CD4-positive, alpha-beta T cell (primary cell): ENCODE measurements around the gene SCUBE2. TPM values are rescaled to one million over a fixed set of nuclear protein-coding genes. Genes with fewer than 3 reads are reported as not detected.

Experiments
- ATAC-seq: fragments of 200-7000 bp; cut with Tn5 transposase; one replicate; pipeline ENCODE4 v1.10.0; 2022; ENCODE audit warnings: mild to moderate bottlenecking; ENCODE audit not compliant: poor library complexity
- CTCF ChIA-PET: fragments of 350-600 bp; sonication (Branson Sonifier 250); formaldehyde crosslinking; loops from one replicate; lab custom pipeline; 2021; ENCODE audit warnings: antibody characterized with exemption, inconsistent platforms; lab: Charles Lee
- POLR2A ChIA-PET: fragments of 350-600 bp; sonication (Branson Sonifier 250); formaldehyde crosslinking; loops from one replicate; lab custom pipeline; 2021; ENCODE audit warnings: antibody characterized with exemption, inconsistent platforms; lab: Charles Lee
- DNase-seq, 14 experiments: peaks; one replicate each; pipeline ENCODE4 v3.0.0-alpha.2; 2013 to 2020; ENCODE audit warnings: mixed read lengths in 2 of 14
- H3K27ac ChIP-seq, 2 donors: one replicate each; pipeline versions ENCODE4 v1.5.1 to v1.7.0; 2013; ENCODE audit warnings: low read length in 2 of 2, low read depth in 1 of 2, mild to moderate bottlenecking in 1 of 2
- H3K27me3 ChIP-seq, 2 experiments: 1 replicate in 1 of 2; 2 replicates in 1 of 2; pipeline versions ENCODE4 v1.6.1 to v1.7.0; 2013; ENCODE audit warnings: low read length in 2 of 2, control low read depth in 1 of 2, mild to moderate bottlenecking in 1 of 2, moderate library complexity in 1 of 2; ENCODE audit not compliant: insufficient read depth in 2 of 2, control insufficient read depth in 1 of 2
- H3K36me3 ChIP-seq: one replicate; pipeline ENCODE4 v1.6.1; 2013; ENCODE audit warnings: low read length, control low read depth; ENCODE audit not compliant: insufficient read depth
- H3K4me1 ChIP-seq: one replicate; pipeline ENCODE4 v1.6.1; 2013; ENCODE audit warnings: low read length, control low read depth; ENCODE audit not compliant: insufficient read depth
- H3K4me3 ChIP-seq: one replicate; pipeline ENCODE4 v1.5.1; 2013; ENCODE audit warnings: mild to moderate bottlenecking, low read length, moderate library complexity
- H3K9me3 ChIP-seq, 2 experiments: 1 replicate in 1 of 2; 2 replicates in 1 of 2; pipeline versions ENCODE4 v1.6.1 to v1.7.0; 2013; ENCODE audit warnings: low read length in 2 of 2, mild to moderate bottlenecking in 2 of 2, control low read depth in 1 of 2, moderate library complexity in 1 of 2; ENCODE audit not compliant: control insufficient read depth in 1 of 2, insufficient read depth in 1 of 2
- H3K27ac Mint-ChIP-seq: one replicate; pipeline ENCODE4 v1.8.0; 2020; ENCODE audit warnings: mixed read lengths
- H3K27me3 Mint-ChIP-seq: one replicate; pipeline ENCODE4 v1.8.0; 2021; ENCODE audit warnings: mixed read lengths
- H3K36me3 Mint-ChIP-seq: one replicate; pipeline ENCODE4 v1.8.0; 2021; ENCODE audit warnings: low read depth, mixed read lengths
- H3K4me1 Mint-ChIP-seq: one replicate; pipeline ENCODE4 v1.8.0; 2021; ENCODE audit warnings: low read depth, mixed read lengths
- H3K4me3 Mint-ChIP-seq: one replicate; pipeline ENCODE4 v1.8.0; 2020; ENCODE audit warnings: mild to moderate bottlenecking, mixed read lengths
- H3K9me3 Mint-ChIP-seq: one replicate; pipeline ENCODE4 v1.8.0; 2020; ENCODE audit warnings: mixed read lengths
- CTCF ChIP-seq: fragments of 200-600 bp; IDR thresholded peaks from one replicate; pipeline ENCODE4 v1.8.0; 2022; ENCODE audit warnings: antibody characterized with exemption, mild to moderate bottlenecking
- intact Hi-C, 2 experiments: fragments of 100-400 bp; cut with DNase I in 1 of 2; cut with micrococcal nuclease in 1 of 2; formaldehyde crosslinking; loops; one replicate each; pipeline versions ENCODE4 v1.15.1 to v1.9.0; 2023 to 2025; cut with DNase I, micrococcal nuclease
- total RNA-seq, 174 experiments: library from RNA in 2 of 174; stranded (reverse) in 2 of 174; gene quantifications; one replicate each; pipeline ENCODE4 v1.2.3 and lab custom pipeline; 2021 to 2026

The SCUBE2 gene
- total RNA-seq, 2 experiments from 2014 or later: 0.17 TPM; not detected in 1

- H3K9me3 Mint-ChIP-seq: no peaks in the 10 kb centered on the region
- no peak for TF ChIP-seq CTCF
- Histone ChIP-seq H3K4me3 (no peak overlapping the region), H3K27ac (no peak overlapping the region), H3K9me3 (peaks cover 0 to 11% of the 10 kb centered on the region in 2 experiments), H3K27me3 (peaks cover 40 to 44% of the 10 kb centered on the region in 2 experiments), H3K4me1 (peaks cover 7% of the 10 kb centered on the region), H3K36me3 (no peaks in the 10 kb centered on the region)
- ATAC-seq (no peak), DNase-seq (no peak)
- ChIA-PET CTCF (no interaction called here), POLR2A (no interaction called here)
- H3K27ac Mint-ChIP-seq: no peak overlapping the region
- H3K36me3 Mint-ChIP-seq: no peaks in the 10 kb centered on the region
- intact Hi-C loops: no loop called here
- peak overlapping the region; percentile 36 for H3K4me3 Mint-ChIP-seq
- H3K27me3 Mint-ChIP-seq: peaks cover 73% of the 10 kb centered on the region
- no peaks in the 10 kb centered on the region for H3K4me1 Mint-ChIP-seq
Observed at GRCh38 chr11:9092853-9093778, 1.7 kb upstream of the SCUBE2 start.

GRCh38 chr11:9092072-9092471 lies 673 bp upstream of the SCUBE2 start:
- no peak for ATAC-seq
- Mint-ChIP-seq H3K27ac (no peak overlapping the region), H3K36me3 (no peaks in the 10 kb centered on the region), H3K9me3 (no peaks in the 10 kb centered on the region), H3K4me3 (no peak overlapping the region), H3K4me1 (no peaks in the 10 kb centered on the region), H3K27me3 (peaks cover 82% of the 10 kb centered on the region)
- Histone ChIP-seq H3K27ac (no peak overlapping the region), H3K27me3 (peaks cover 40 to 44% of the 10 kb centered on the region in 2 experiments), H3K9me3 (peaks cover 0 to 11% of the 10 kb centered on the region in 2 experiments), H3K4me3 (no peak overlapping the region), H3K4me1 (peaks cover 7% of the 10 kb centered on the region), H3K36me3 (no peaks in the 10 kb centered on the region)
- POLR2A ChIA-PET: no interaction called here
- no peak for TF ChIP-seq CTCF
- CTCF ChIA-PET: no interaction called here
- intact Hi-C loops: no loop called here
- no peak for DNase-seq

- CTCF ChIA-PET: no interaction called here
- ATAC-seq: no peak
Observed at GRCh38 chr11:9090488-9091043, 833 bp downstream of the SCUBE2 start.

More at GRCh38 chr11:9090488-9091043, 833 bp downstream of the SCUBE2 start:
- H3K27me3 Mint-ChIP-seq: peaks cover 71% of the 10 kb centered on the region
- no peak overlapping the region for H3K4me3 ChIP-seq
- peak overlapping the region; percentile 57 for H3K4me3 Mint-ChIP-seq
- no peak for TF ChIP-seq CTCF
- no peaks in the 10 kb centered on the region for H3K36me3 ChIP-seq
- peaks cover 0 to 8% of the 10 kb centered on the region in 2 experiments for H3K9me3 ChIP-seq
- H3K36me3 Mint-ChIP-seq: no peaks in the 10 kb centered on the region
- H3K9me3 Mint-ChIP-seq: no peaks in the 10 kb centered on the region
- H3K27me3 ChIP-seq: peaks cover 37 to 44% of the 10 kb centered on the region in 2 experiments
- intact Hi-C loops: no loop called here
- no peak overlapping the region for H3K27ac ChIP-seq
- no peak overlapping the region for H3K27ac Mint-ChIP-seq
- POLR2A ChIA-PET: no interaction called here
- no peaks in the 10 kb centered on the region for H3K4me1 Mint-ChIP-seq
- DNase-seq: no peak
- H3K4me1 ChIP-seq: peaks cover 7% of the 10 kb centered on the region
